Lower leg skin (tissue), 4 donors: ENCODE results near the gene FHAD1. TPM values are rescaled to one million over a fixed set of nuclear protein-coding genes. Genes with fewer than 3 reads are reported as not detected.

ENCODE experiments used
- DNase-seq, 2 donors: peaks; one replicate each; pipeline ENCODE4 v3.0.0-alpha.2; 2019; ENCODE audit warnings: low spot score in 2 of 2
- H3K4me3 ChIP-seq: fragments of 200-600 bp; sonication (generic); 2 replicates; pipeline ENCODE4 v1.5.1; 2017; ENCODE audit warnings: mild to moderate bottlenecking, low read depth; ENCODE audit not compliant: poor library complexity, severe bottlenecking
- POLR2A ChIP-seq, 2 donors: fragments of 450-650 bp; IDR thresholded peaks; one replicate each; pipeline ENCODE4 v1.6.1; 2016 to 2017; ENCODE audit warnings: antibody characterized with exemption in 2 of 2, mild to moderate bottlenecking in 1 of 2, moderate library complexity in 1 of 2
- WGBS, 2 donors: methylation state at CpG; one replicate each; pipeline ENCODE4 v1.1.5; 2018; 5-methylcytosine and 5-hydroxymethylcytosine counted together
- intact Hi-C: fragments of 100-400 bp; cut with DNase I; formaldehyde crosslinking; loops from one replicate; pipeline ENCODE4 v1.15.0; 2023; ENCODE audit warnings: low total_unique reads
- total RNA-seq, 4 donors: library from RNA; depleted of rRNA; stranded (reverse); fragments of >200 nt; gene quantifications; one replicate each; pipeline ENCODE4 v1.1.0, GENCODE V29; 2016
- TF ChIP-seq, protein P1 (sequence below), 3 donors: fragments of 450-650 bp; IDR thresholded peaks; one replicate each; pipeline ENCODE4 v1.5.1; 2016; ENCODE audit warnings: antibody characterized with exemption in 3 of 3, mild to moderate bottlenecking in 3 of 3, moderate library complexity in 2 of 3

Gene FHAD1
- total RNA-seq, 4 donors from 2014 or later: 0.52 to 2.0 TPM; not detected in 2

- TF ChIP-seq, protein P1, sequence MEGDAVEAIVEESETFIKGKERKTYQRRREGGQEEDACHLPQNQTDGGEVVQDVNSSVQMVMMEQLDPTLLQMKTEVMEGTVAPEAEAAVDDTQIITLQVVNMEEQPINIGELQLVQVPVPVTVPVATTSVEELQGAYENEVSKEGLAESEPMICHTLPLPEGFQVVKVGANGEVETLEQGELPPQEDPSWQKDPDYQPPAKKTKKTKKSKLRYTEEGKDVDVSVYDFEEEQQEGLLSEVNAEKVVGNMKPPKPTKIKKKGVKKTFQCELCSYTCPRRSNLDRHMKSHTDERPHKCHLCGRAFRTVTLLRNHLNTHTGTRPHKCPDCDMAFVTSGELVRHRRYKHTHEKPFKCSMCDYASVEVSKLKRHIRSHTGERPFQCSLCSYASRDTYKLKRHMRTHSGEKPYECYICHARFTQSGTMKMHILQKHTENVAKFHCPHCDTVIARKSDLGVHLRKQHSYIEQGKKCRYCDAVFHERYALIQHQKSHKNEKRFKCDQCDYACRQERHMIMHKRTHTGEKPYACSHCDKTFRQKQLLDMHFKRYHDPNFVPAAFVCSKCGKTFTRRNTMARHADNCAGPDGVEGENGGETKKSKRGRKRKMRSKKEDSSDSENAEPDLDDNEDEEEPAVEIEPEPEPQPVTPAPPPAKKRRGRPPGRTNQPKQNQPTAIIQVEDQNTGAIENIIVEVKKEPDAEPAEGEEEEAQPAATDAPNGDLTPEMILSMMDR (IDR thresholded peaks at IDR 0.05): no peak
- no peak for TF ChIP-seq POLR2A (IDR thresholded peaks at IDR 0.05)
- WGBS, 2 donors: 89 to 92% methylated on average over 4 of the region's 4 CpGs
- intact Hi-C loops: no loop called here
- H3K4me3 ChIP-seq: no peak overlapping the region
- DNase-seq: no peak
These were observed 115.7 kb downstream of the FHAD1 start for GRCh38 chr1:15362737-15363128.

DNA sequence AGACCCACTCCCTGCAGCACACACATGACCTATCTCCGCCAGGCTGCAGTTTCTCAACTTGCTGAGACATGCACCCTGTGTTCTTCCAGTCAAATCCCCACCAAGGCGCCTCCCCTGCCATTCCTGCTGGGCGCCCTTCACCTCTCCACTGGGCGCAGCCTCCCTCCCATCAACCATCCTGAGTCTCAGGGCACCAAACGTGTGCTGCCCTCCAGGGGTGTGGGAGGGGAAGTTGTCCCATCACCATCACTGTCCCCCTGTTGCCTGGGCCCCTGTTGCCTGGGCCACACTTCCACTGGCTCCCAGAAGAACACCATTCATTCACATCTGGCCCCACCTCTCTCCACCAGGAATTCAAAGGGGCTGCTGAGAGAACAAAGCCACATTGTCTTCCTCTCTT, 117.7 kb downstream of the FHAD1 start:
- no peak for DNase-seq
- TF ChIP-seq POLR2A (IDR thresholded peaks at IDR 0.05): no peak
- TF ChIP-seq, protein P1 (IDR thresholded peaks at IDR 0.05): no peak
- WGBS, 2 donors: 63 to 65% methylated on average over 5 of the region's 5 CpGs
- intact Hi-C loops: no loop called here
- no peak overlapping the region for H3K4me3 ChIP-seq

- WGBS, 2 donors: 83 to 84% methylated on average over 1 of the region's 1 CpG
These were observed 121.9 kb downstream of the FHAD1 start for GRCh38 chr1:15368888-15369287.

GRCh38 chr1:15370268-15370667, 123.2 kb downstream of the FHAD1 start:
- TF ChIP-seq POLR2A (IDR thresholded peaks at IDR 0.05): no peak
- TF ChIP-seq, protein P1 (IDR thresholded peaks at IDR 0.05): no peak
- H3K4me3 ChIP-seq: no peak overlapping the region
- DNase-seq: no peak
- intact Hi-C loops: no loop called here
- WGBS, 2 donors: 84 to 86% methylated on average over 4 of the region's 4 CpGs

More at GRCh38 chr1:15368888-15369287, 121.9 kb downstream of the FHAD1 start:
- DNase-seq: no peak
- no peak overlapping the region for H3K4me3 ChIP-seq
- no peak for TF ChIP-seq POLR2A (IDR thresholded peaks at IDR 0.05)
- TF ChIP-seq, protein P1 (IDR thresholded peaks at IDR 0.05): no peak
- intact Hi-C loops: no loop called here

DNA sequence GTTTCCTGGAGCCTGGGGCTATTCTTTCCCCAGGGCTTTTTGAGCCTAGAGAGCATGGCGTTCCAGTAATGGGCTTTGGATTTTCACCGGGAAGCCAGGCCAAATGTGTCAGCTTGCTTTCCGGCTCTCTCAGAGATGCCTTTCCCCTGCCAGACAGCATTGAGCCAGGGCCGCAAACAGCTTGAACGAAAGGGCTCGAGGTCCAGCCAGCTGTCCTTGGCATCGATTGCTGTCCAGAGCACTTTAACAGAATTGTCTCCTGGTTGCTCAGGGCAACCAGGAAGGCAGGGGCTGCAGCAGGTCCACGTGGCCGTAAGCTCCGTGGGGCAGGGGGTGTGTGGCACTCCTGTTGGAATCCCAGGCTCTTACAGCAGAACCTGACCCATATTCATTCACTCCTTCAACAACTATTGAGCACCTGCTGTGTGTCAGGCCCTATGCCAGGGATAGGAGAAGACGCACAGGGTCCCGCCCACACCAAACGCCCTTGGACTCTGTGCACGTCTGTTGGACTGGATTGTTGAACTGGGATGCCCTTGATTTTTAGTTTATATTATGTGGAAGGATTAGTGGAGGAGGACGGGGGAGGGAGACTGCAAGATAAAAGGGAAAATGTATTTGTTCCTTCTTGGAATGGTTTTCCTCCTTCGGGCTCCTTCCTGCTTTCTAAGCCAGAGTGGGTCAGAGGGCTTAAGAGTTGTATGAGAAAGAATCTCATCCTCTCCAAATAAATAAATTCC, 123.9 kb downstream of the FHAD1 start:
- DNase-seq: no peak
- 49 to 50% methylated on average over 16 of the region's 16 CpGs for WGBS, 2 donors
- H3K4me3 ChIP-seq: no peak overlapping the region
- TF ChIP-seq POLR2A (IDR thresholded peaks at IDR 0.05): no peak
- TF ChIP-seq, protein P1 (IDR thresholded peaks at IDR 0.05): no peak
- intact Hi-C loops: no loop called here
